Right kidney (tissue), 1 donor: ENCODE measurements around the gene IL1RAP.
A peak's percentile ranks its signal among the peaks of the same experiment; 100 is the strongest.
"Not testable (repeated sequence)": the region's sequence is repeated elsewhere in the genome, so short reads cannot be mapped to it uniquely, and the experiment has no call there.

Experiments used
- DNase-seq: peaks from one replicate; pipeline ENCODE4 v3.0.0-alpha.2; 2016

Gene IL1RAP

DNA sequence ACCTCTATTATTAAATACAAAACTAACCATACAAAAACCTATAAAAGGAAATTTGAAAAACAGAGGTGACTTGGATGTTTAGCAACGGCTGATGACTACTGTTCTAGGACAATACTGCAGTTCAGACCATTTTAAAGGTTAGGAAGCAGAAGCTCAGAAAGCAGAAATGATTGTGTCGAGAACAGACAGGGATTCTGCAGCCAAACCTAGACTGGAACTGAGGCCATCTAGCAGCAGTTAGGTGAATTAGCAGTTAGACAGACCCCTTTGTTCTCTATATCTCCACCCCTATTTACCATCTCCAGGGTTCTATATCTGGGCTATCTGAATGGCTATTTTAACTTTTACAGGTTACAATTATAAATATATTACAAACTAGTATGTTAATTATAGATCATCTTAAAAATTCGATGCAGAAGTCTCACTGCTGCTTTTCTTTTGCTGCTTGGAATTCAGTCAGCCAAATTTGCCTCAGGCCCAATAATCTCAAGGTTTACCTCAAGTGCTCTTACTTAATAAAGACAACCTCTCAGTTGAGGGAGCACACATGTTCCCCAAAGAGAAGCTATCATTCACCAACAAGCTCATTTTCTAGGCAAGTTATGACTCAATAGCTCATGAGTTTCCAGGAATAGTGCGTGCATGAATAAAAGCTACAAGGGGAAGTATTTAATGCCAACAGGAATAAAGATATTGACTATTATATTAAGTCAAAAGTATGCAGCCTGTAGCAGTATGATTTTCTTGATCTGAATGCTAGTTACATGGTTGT, 9.3 kb upstream of the IL1RAP start:
- no peak for DNase-seq

GRCh38 chr3:190505381-190506003, 8.4 kb upstream of the IL1RAP start:
- no peak for DNase-seq

DNA sequence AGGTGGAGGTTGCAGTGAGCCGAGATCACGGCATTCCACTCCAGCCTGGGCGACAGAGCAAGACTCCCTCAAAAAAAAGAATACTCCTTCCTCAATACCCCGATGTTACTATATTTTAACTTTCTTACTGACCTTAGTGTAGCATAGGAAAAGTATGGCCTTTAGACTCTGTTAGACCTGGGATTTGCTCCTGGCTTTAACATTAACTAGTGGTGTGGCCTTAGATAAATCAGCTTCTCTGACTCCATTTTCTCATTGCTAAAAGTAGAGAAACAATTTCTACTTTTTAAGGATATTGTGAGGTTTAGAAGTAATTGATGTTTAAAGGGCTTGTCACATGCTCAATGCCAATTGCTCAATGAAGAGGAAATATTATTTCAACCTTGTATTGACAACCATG, 7.6 kb upstream of the IL1RAP start:
- DNase-seq: no peak

DNA sequence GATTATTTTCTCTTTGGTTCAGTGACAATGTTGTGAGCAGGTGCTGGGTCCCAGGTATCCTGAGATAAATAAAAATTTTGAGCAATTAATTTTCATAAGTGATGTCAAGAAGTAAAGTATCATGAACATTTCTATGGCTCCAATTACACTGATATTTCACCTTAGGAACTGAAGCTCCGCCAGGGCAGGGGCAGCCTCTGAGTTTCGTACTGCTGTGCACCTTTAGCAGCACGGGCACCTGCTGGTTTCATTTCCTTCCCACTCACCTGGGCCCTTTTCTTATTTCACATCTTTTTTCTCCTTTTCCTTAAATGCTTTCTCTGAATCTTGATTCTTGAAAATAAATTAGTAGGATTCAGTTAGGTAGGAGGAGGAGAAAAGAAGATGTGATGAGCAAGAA, 1.2 kb upstream of the IL1RAP start:
- no peak for DNase-seq

DNA sequence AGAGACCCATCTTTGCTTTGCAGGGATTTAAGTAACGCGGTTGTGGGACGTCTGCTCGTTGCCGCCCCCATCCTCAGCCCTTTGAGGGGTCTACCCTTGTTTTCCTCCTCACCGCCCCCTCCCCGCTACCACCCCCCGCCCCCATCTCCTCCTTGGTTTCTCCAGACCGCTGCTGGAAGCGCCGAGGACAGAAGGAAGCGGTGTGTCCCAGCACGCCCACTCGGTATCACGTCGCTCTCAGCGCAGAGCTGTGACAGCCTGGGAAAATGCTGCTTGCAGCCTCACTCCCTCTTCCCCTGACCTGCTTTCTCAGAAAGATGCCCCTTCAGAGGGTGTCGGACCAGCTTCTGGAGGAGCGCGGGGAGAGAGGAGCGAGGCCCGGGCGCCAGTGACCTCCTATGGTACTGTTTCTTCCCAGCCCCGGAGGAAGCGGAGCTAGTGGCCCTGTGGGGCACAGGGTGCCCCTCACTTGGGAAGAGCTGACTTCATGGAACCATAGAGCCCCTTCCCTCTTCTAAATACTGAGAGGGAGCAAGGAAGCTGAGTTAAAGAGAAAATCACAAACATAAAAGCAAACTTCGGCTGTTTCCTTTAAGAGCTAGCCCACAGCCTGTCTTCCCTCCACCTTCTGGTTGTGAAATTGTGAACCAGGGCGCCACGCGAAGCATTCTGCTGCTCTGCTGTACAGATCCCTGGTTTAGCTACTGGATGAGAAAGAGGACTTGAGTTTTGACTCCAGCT, 698 bp downstream of the IL1RAP start:
- peak; percentile 73 for DNase-seq

- no peak for DNase-seq
Observed at GRCh38 chr3:190516416-190516815, 2.5 kb downstream of the IL1RAP start.

DNA sequence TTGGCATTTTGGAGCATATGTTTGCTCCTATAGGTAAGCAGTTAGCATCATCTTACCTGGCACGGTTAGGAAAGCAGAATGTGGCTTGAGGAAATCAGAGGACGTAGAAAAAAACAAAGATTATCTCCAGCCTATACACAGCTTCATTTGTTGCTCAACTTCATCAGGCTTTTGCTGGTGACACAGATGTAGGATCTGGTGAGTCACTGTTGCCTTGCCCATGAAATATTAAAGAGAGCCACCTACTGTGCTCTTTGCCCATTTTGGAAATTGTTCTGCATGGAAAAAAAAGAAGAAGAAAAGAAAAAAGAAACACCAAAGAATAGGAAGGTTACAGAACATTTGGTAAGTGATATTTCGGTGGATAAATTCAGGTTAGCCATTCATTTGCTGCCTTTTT, 3.8 kb downstream of the IL1RAP start:
- no peak for DNase-seq

DNA sequence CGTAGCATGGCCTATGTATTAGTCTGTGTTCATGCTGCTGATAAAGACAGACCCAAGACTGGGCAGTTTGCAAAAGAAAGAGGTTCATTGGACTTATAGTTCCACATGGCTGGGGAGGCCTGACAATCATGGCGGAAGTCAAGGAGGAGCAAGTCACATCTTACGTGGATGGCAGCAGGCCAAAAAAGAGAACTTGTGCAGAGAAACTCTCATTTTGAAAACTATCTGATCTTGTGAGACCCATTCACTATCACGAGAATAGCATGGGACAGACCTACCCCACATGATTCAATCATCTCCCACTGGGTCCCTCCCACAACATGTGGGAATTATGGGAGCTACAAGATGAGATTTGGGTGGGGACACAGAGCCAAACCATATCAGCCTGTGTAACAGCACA, 4.6 kb downstream of the IL1RAP start:
- not testable (repeated sequence) for DNase-seq

- DNase-seq: no peak
Observed at GRCh38 chr3:190519886-190520285, 6.0 kb downstream of the IL1RAP start.

GRCh38 chr3:190521998-190522397, 8.1 kb downstream of the IL1RAP start:
- no peak for DNase-seq

- no peak for DNase-seq
Observed at GRCh38 chr3:190522621-190523222, 8.8 kb downstream of the IL1RAP start.

DNA sequence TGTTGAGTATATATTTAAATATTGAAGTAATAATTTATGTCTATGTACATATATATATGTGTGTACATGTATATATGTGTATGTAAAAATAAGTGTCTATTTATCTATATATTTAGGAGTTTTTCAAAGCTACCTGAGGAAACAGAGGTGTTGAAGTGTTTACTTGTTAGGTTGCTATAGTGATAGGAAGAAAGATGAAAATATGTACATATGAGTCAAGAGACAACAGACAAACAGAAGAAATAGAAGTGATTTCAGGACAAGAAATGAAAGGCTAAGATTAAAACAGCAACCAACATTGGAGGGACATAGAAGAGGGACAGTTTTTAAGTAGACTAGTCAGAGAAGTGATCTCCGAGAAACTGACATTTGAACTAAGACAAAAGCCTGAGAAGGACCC, 11.1 kb downstream of the IL1RAP start:
- no peak for DNase-seq

GRCh38 chr3:190525634-190526033, 11.7 kb downstream of the IL1RAP start:
- no peak for DNase-seq

DNA sequence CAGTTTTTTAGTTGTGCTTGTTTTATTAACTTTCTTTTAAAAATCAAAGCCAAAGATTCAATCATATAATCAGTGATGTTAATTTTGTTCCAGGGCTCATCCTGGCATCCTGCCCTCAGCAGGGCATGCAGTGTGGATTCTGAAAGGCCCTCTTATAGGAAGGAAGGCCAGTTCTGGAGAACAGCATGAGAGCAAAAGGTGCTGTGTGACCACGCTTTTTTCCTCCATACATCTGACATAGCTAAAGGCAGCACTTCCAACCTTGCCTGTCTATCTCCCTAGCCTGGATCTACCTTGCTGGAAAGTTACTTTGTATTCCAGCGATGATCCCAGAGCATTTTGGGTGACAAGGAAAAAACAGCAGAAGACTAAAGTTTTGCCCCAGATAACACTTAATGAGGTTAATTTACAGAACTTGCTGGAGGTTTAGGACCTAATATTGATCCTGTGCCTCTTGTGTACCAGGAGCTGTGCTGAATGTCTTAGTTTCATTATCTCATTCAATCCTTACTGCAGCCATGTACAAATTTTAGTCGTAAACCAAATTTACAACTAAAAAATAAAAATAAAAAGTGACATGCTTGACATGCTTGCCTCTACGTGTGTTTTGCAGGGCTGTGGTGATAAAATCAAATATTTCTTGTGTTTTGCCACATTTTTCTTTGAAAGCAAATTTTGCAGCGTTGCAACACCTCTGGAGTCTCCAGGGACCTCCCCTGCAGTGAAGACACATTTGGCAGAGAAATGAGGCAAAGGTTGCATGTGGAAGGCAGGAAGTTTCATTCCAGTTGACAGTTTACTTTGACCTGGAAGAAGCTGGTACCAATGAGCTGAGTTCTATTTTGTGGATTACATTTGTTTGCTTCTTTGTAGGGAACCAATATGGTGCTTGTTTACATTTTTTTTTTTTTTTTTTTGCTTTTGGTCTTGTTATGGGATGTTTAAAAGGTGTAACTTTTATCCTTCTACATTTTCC, 13.2 kb downstream of the IL1RAP start:
- no peak for DNase-seq

DNA sequence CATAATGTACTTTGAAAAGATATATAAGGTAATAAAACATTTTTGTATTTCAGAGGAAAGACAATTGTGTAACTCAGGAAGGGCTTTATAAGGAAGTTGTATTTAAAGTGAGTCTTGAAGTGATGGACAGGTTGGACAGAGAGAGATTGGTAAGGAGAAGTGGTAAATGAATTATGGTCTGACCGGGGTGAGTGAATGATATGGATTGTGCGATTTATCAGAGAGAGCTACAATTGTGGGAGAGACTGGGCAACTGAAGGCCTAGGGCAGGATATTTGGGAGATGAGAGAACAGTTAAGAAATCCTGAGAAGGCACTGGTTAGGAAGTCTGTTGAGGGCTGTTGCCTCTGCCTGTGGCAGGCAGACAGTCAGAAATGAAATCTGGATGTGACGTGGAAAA, 14.8 kb downstream of the IL1RAP start:
- DNase-seq: no peak

GRCh38 chr3:190531406-190531805, 17.5 kb downstream of the IL1RAP start:
- no peak for DNase-seq

DNA sequence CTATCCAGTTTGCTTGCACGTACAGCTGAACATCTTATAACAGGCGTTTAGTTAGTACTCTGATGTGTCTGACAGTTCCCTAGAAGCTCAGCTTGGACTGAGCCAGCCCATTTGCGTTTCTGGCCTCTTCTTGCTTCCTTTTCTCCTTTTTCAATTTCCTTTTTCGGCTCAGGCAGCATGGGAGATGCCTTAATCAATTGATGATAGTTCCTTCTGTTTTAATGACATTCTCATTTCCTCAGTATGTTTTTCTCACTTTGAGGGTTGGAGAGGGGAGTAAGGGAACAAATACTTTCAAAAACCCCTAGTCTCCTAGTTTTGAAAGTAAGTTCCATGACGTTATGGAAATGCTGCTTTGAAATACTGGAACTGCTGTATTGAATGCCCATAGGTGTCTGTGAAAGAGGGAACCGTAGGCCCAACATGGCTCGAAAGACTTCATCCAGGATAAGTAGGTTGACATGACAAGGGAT, 18.9 kb downstream of the IL1RAP start:
- no peak for DNase-seq

GRCh38 chr3:190533511-190534281, 19.8 kb downstream of the IL1RAP start:
- DNase-seq: peak; percentile 6

DNA sequence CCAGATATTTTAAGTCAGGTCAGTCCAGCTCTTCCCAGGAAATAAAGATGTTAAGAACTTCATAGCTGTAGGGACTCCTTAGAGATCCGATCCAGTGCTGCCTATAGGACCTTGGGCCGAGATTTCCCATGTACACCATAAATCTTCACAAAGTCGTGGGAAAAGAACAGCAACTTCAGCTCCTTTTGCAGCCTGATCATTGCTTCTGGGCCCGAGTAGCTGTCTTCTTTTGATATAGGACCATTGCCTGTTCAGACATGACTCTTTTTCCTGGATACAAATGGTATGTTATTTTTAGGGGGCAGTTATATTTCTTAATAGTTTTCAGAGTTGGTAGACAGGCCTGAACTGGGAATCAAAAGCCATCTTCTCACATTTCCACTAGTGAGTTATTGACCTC, 20.5 kb downstream of the IL1RAP start:
- no peak for DNase-seq

DNA sequence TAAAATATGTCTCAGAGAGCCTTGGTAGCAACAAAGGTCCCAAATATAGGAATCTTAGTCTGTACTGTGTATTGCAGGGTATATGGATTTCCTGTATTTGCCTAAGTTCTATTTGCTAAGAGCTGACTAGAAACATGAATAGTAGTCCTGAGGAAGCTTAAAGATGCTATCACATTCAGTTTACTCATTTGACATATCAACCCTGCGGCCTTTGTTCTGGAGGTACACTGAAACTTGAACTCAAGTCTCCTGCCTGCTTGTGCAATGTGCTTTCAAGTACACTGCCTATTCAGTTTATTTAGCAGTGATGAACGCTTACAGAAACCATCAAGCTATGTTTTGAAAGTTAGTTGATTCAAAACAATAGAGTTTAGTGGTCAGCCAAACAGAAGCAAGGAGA, 21.1 kb downstream of the IL1RAP start:
- DNase-seq: no peak

DNA sequence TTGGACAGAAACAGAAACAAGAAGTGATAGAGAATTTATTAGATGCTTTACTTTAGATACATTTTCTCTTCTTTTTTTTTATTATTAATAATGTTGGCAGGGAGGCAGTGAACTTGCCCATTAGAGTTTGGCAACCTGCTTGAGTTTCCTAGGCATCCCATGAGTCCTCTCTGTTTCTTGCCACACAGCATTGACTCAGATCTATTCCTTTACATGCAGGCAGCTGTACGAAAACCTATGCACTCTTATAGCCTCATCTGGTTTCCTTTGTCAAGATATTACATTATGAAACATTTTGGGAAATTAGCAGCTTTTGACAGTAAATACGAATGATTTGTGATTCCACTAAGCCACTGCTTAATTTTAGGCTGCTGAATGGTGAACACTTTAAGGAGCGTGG, 23.3 kb downstream of the IL1RAP start:
- no peak for DNase-seq
